Measurements from ENCODE around the gene OPRL1.
A peak's percentile ranks its signal among the peaks of the same experiment; 100 is the strongest.
"Not testable (repeated sequence)": the region's sequence is repeated elsewhere in the genome, so short reads cannot be mapped to it uniquely, and the experiment has no call there.

Gene OPRL1

DNA sequence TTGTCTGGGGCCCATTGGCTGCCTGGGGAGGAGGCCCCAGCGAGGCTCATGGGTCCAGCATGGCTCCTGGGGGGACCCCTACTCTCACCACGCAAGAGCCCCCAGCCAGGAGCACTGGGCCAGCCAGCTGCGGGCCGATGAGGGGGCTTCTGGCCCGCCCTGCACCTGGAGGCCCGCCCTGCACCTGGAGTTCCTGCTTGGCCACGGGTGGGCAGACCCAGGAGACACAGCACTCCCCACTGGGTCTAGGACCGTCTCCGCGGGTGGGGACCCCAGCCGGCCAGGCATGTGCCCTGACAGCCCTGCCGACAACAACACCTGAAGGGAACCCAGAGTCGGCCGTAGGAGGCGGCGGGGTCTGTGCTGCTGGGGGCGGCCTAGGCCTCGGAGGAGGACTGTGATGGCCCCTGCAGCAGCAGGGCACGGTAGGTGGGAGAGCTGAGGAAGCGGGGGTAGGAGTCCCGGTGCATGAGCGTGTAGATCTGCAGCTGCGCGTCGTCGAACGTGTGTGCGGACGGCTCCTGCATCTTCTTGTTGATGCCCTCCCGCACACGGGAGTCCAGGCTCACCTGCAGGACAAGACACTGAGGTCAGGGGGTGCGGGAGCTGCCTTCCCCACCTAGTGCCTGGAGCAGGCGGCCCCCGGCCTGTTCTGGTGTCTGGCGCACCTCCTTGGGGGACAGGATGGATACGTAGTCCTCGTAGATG is 6.3 kb upstream of the OPRL1 start:
- no peak for DNase-seq

DNA sequence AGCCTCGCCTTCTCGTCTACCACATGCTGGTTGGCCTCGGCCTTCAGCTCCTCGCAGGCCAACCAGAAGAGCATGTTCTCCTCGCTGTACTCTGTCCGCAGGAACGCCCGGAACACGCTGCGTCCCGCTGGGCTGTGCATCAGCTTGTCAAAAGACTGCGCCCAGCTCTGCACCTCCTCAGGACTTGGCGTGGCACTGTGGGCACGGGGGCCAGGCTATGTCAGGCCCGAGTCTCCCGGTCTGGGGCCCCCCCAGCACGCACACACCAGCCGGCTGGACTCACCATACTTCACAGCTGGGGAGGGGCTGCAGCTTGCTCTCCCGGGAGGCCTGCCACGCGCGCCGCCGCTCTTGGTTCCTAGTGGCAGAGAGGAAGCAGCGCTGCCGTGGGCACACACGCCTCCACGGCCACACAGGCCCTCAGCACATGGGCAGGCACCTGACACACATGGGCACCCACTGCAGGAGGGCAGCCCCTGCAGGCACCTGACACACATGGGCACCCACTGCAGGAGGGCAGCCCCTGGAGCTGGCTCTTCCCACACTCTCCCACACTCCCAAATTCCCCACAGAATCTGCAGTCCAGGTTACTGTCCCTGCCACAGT is 5.6 kb upstream of the OPRL1 start:
- DNase-seq = no peak

DNA sequence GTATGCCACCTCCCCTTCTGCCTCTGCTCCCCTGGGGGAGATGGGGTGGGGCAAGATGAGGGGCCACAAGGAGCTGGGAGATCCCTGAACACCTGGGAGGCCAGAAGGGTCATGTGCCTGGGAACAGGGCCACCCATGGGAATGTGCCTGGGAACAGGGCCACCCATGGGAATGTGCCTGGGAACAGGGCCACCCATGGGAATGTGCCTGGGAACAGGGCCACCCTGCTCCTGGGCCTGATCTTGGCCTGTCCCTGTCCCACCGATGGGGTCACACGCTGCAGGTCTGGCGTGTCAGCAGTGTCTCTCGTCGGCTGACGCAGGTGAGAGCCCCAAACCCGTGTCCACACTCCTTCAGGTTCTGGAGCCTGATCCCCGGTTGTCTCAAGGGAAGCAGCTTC is 4.9 kb upstream of the OPRL1 start:
- no peak for DNase-seq

DNA sequence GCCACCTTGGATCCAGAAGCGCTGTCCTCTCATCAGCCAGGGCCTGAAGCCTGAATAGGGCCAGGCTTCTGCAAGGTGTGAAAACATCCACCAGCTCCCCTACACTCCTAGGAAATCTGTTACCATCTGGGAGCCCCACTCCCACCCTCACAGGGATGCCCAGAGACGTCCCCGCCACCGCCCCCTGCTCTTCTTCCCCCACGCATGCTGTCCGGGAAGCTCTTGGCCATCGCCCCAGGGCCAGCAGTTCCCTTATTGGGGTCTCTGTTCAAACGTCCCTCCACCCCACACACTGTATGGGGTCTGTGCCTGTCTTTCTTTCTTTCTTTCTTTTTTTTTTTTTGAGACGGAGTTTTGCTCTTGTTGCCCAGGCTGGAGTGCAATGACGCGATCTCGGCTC is 4.3 kb upstream of the OPRL1 start:
- no peak for DNase-seq

DNA sequence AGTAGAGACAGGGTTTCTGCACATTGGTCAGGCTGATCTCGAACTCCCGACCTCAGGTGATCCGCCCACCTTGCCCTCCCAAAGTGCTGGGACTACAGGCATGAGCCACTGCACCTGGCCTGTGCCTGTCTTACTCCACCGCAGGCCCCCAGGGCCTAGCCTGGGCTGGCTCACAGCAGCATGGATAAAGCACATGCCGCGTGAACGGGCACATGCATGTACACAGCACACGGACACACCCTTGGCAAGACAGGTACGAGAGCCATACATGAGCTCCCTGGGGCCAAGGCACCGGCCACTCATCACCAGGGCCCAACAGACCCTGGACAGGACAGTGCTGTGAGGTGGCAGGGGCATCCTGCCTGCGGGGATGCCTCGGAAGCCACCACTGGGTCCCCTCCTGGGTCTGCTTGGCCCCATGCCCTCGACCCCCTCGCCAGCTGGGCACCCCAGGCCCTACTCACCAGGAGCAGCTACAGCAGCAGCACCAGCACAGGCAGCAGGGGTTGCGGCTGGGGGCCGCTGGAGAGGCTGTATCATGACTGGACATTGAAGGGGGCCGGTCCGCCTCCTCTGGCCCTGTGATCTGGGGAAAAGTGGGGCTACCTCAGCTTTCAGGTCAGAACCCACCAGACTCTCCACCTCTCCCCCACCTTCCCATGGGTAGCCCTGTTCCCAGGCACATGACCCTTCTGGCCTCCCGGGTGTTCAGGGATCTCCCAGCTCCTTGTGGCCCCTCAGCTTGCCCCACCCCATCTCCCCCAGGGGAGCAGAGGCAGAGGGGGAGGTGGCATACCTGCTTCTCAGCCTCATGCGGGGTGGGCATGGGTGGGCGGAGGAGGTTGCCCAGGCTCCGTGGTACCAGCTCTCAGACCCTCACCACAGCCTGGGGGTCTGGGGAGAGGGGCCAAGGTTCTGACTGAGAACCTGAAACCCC is 3.6 kb upstream of the OPRL1 start:
- no peak for DNase-seq

DNA sequence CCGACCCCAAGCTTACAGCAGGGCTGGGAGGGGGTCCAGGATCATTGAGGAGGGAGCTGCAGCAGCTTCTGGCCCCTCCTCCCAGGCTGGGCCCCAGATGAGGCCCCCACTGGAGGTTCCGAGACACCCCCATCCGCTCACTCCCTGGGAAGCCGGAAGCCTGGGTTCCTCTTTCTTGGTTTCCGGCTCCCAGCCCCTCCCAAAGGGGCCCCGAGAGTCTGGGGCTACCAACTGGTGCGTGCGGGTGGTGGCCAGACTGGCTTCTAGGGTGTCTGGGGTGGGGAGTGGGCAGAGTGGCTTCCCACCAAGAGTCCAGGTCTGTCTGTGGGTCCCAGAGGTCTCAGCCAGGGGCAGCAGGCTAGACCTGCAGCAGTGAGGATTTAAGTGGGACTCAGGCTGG is 2.8 kb upstream of the OPRL1 start:
- no peak for DNase-seq

DNA sequence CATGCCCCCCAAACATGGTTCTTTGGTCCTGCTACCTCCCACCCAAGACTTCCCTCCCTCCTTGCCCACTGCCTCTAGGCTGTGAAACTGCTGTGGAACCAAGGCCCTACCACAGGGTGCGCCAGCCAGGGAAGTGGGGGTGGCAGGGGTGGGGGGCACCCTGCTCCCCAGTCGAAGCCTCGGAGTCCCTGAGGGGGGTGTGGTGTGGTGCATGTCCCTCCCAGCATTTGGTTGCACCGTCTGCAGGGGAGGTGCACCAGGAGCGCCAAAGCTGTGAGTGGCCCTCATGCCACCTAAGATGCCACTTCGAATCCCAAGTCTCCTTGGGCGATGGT is 2.4 kb upstream of the OPRL1 start:
- DNase-seq = no peak

DNA sequence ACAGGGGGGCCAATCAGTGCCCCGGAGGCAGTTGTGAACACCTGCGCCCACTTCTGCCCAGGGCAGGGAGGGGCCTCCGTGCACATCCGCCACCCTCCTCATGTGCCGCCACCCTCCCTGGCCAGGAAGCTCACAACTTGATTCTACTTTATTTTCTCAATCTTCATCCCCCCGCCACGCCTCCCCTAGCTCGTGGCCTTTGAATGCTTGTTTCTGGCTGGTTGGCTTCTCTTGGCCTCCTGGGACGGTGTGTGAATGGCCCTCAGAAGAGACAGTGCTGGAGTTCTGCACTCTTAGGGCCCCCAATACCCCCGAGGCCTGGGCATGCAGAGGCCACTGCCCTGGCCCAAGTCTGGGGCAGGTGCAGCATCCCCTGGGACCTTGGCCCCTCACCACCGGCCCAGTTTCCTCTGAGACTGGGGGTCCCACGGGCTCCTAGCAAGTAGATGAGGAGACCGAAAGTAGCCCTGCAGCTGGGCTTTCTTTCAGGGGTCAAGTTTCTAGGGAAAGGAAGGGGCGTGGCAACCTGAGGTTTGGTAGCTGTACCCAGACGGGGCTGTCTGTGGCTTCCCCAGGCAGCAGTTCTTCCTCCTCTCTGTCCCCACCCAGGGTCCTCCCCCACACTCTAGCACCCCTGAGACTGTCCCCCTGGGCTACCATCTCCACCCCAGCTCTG is 1.9 kb upstream of the OPRL1 start:
- no peak for DNase-seq

DNA sequence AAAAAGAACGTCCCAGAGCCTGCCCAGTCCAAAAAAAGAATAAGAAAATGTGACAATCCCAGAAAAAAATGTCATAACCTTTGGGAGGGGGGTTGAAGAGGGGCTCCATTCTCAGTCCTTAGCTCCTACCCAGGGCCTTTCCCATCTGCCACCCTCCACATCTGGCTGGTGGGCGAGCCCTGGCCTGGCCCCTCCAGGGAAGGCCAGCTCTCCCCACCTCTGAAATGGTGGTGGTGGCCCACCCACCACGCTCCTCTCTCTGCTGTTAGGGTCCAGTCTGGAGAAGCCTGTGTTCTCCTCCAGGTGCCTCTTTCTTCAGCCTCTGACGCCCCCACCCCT is 979 bp upstream of the OPRL1 start:
- no peak for DNase-seq

DNA sequence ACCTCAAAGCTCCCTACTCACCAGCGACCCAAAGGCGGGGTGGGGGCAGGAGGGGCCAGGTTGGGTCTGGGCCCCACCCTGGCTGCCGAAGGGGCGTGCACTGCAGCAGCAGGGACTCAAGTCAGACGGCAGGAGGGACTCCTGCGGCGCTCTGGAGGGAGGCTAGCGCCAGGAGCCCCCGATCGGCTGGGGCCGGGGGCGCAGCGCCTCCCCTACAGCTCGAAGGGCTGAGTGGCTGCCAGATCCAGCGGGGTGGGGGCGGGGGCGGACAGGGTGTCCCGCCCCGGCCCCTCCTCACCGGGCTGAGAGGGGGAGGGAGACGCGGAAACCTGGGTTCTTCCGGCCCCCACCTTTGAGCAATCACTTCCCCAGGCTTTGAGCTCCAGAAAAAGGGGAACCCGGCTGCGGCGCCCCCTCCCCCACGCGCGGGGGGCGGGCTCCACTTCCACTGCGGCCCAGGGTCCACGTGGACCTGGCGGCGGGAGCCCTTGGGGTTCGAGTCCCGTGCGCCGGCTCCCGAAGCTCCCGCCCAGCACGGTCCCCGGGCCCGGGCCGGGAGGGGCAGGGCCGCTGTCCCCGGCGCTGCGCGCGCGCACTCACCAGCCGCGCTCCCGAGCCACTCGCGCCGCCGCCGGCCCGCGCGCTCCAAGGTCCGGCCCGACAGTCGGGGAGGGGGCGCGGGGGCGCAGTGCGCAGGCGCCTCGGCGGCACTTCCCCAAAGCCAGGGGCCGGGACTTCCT is 439 bp upstream of the OPRL1 start, which contains the start of gene RGS19:
TSS of gene RGS19 (minus strand) at position 246 of the 740 bp plus-strand sequence. CDS start 2,632 bp downstream, outside the sequence.
- peak; percentile 43 for DNase-seq

DNA sequence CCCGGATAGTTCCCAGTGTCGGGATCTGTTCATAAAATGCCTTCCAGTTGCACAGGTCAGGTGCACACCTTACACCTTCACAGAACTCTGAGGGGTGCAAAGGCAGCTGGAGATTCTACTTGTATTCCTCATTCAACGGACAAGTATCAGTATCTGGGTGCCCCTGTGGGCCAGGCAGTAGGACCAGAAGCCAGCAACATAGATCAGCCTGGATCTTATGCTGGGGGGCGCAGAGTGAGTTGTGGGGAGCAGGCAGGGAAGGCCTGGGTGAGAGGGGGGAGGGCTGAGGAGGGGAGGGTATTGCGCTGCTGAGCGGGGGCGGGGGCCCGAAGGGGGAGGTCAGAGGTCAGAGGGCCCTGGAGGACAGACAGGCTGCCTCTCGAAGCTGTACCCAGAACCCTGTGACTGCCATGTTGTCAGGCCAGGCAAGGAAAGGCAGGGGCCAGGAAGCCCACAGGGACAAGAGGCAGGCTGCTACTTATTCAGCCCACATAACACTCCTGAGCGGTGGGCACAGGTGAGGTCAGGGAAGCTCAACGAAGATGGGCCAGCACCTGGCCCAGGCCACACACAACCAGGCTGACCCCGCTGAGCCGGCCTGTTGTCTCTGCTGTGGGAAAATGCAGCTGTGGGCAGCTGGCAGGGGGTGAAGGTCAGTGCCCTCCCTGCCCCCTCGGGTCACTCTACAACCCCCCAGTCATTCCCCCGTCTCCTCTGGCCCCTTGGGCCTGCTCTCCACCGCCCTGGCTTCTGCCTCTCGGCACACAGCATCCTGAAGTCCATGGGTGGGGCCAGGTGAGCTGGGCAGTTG is 1.1 kb downstream of the OPRL1 start:
- DNase-seq = no peak

DNA sequence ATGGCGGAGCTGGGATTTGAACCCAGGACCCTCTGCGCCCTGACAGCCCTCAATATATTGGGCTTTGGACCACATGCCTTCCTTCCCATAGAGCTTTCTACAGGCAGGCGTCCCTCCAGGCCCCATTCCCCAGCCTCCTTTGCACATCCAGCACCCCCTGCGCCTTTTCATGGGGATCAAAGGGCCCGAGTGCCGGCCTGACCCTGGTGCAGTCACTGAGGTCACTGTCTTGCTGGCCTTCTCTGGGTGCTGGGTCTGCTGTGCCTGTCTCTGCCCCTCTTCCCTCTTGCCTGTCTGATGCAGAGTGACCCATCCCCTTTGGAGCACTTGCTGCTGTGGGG is 1.7 kb downstream of the OPRL1 start:
- DNase-seq = no peak

DNA sequence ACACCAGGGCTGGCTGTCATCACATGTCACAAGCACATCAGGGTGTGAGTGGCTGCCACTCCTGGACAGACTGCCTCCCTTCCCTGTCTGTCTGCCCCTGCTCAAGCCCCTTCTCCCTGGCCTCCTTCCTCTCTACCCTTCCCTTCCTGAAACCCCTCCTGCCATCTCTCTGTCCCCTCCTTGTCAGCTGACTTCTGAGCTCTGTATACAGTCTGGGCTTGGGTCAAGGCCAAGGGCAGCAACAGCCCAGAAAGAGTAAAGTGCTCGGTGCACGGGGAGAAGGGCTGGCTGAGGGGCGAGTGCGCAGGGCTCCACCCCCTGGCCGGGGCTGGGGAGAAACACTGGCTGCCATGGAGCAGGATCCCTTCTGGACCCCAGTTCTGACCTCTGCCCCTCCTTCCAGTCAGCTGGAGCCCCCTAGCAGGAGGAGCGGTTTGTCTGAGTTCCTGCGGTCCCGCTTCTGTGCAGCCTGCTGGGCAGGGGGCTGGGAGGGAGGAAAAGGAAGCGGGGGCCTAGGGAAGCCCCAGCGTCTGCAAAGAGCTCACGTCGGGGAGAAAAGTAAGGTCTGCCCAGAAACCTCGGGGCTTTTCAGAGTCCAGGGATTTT is 2.3 kb downstream of the OPRL1 start:
- no peak for DNase-seq

DNA sequence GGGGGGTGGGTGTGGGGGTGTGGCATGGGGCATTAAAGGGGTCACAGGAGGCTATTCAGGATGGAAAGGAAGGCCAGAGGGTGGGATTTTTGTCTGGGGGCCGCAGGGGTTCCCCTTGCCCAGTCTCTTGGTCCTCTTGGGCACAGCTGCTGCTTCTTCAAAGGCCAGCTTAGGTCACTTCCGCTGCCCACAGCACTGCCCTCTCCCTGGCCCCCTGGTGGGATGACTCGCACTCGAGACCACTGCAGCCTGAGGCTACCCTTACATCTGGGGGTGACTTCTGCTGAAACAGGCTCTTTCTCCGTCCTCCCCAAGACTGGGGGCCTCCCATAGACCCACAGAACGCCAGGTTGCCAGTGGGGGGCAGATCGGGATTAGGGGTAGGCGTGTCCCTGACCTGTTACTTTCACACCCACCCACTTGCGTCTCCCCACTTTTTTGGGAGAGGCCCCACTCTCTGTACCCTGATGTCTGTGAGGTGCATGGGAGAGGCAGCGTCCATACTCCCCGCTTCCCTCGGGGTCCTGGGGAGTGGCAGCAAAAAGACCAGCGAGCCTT is 3.0 kb downstream of the OPRL1 start:
- DNase-seq = no peak

DNA sequence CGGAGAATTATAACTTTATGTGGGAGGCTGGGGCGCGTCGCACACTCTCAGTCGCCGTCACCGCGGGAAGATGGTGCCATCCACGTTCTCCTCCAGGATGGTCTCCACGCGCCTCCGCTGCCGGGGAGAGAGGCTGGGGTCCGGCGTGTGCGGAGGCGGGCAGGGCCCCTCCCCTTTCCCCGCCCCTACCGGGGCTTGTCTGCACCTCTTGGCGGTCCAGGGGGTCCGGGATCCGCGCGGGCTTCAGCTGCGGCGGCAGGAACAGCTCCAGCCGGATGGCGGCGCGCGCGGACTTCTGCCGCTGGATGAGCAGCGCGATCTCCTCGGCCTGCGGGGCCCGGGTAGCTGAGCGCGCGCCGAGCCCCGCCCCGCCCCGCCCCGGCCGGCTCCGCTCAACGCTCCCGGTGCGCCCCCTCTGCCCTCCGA is 3.5 kb downstream of the OPRL1 start:
- DNase-seq = peak; percentile 47

DNA sequence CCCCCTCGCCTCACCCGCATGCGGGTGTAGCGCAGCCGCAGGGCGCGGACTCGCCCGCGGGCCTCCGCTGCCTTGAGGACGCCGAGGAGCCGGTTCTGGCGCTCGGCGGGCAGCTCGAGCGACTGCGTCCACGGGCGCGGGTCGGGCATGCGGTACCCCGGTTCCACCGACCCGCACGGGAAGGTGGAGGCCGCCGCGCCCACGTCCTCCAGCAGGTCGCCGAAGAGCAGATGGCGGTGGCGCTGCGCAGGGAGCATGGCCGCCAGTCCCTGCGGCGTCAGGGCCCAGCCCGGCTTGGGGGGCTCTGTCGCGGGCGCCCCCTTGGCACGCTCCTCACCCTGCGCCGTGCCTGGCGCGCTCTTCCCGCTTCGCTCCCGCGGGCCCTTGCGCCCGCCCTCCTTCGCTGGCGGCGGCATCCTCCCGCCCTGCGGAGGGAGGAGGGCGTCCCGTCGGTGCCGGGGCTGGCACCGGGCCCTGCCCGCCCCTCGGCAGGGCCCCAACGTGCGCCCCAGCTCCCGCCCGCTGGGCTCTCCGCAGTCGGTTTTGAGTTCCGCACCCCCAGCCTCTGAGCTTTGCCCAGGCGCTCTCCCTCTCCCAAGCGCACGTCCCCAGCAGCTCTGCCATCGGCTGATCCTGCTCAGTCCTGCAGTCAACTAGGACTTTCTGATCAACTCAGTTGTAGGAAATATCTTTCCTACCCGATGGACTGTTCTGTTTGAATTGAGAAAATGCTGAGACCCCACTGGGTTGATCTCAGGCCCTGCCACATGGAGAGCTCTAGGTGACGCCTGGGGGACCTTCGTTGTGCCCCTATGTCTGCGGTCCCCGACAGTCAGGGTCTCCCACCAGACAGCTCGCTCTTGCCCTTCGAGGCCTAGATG is 4.2 kb downstream of the OPRL1 start, which contains the start of gene LKAAEAR1:
TSS of gene LKAAEAR1 (minus strand) at position 595 of the 881 bp plus-strand sequence. CDS start at position 416, 179 bp downstream.
- DNase-seq = no peak

DNA sequence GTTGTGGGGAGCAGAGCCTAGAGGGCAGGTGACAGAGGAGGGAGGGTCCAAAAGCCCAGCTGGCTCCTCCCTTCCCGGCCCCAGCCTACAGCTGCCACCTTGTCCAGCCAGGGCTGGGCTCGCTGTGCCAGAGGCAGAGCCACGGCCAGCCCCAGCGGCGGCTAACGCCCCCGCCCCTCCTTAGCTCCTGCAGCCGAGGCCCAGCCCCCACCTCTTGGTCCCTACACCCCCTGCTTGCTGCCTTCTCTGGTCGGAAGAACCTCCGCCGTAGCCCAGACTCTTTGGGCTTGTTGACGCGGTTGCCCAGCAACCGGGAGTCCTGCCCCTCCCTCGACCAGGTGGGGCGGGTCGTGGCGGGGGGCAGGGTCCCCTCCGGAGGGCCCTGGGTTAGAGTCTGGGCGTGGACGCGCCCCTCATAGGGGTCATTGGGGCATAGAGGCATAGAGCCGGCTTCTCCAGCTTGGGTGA is 4.8 kb downstream of the OPRL1 start:
- no peak for DNase-seq

DNA sequence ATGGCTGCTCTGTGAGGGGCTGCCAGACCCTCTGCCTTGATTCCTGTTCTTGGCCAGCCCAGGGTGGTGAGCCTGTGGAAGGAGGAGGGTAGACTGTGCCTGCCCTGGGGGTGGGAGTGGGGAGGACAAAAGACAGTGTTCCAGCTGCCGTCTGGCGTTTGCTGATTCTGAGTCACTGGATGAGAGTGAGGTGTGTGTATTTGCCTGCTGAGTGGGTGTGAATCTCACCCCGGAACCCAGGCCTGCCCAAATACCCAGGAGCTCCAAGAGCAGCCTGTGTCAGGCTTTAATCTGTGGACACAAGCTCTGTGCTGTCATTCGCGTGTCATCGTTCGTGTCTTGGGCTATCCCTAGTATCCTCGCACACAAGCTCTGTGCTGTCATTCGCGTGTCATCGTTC is 6.9 kb downstream of the OPRL1 start:
- DNase-seq = no peak

DNA sequence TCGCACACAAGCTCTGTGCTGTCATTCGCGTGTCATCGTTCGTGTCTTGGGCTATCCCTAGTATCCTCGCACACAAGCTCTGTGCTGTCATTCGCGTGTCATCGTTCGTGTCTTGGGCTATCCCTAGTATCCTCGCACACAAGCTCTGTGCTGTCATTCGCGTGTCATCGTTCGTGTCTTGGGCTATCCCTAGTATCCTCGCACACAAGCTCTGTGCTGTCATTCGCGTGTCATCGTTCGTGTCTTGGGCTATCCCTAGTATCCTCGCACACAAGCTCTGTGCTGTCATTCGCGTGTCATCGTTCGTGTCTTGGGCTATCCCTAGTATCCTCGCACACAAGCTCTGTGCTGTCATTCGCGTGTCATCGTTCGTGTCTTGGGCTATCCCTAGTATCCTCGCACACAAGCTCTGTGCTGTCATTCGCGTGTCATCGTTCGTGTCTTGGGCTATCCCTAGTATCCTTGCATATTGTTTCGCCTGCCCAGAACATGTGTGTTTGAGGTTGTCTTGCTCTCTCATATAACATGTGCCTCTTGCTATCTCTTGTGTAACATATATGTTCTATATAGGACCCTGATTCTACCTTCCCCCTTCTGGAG is 7.4 kb downstream of the OPRL1 start:
- DNase-seq = not testable (repeated sequence)
